Testis (tissue), 3 donors: ENCODE measurements around the gene NLRC5. TPM values are rescaled to one million over a fixed set of nuclear protein-coding genes. Genes with fewer than 3 reads are reported as not detected.

Experiments used
- DNase-seq: peaks from one replicate; pipeline ENCODE4 v3.0.0-alpha.2; 2019
- H3K27ac ChIP-seq, 2 donors: fragments of 200-600 bp; sonication (generic); one replicate each; pipeline ENCODE4 v1.5.1; 2019
- H3K27me3 ChIP-seq: fragments of 200-600 bp; sonication (generic); one replicate; pipeline ENCODE4 v1.5.1; 2019
- H3K36me3 ChIP-seq: fragments of 200-600 bp; sonication (generic); one replicate; pipeline ENCODE4 v1.5.1; 2017; ENCODE audit warnings: low read depth; ENCODE audit errors: missing control alignments
- H3K4me1 ChIP-seq: fragments of 200-600 bp; sonication (generic); one replicate; pipeline ENCODE4 v1.5.1; 2019
- H3K4me3 ChIP-seq, 2 donors: fragments of 200-600 bp; sonication (generic); one replicate each; pipeline ENCODE4 v1.5.1; 2017 to 2019
- H3K9me3 ChIP-seq: fragments of 200-600 bp; sonication (generic); one replicate; pipeline ENCODE4 v1.5.1; 2017
- POLR2A ChIP-seq: fragments of 450-650 bp; IDR thresholded peaks from one replicate; pipeline ENCODE4 v1.6.1; 2017; ENCODE audit warnings: antibody characterized with exemption, mild to moderate bottlenecking, moderate library complexity
- WGBS, 2 donors: methylation state at CpG; one replicate each; pipeline ENCODE4 v1.1.5; 2018; 5-methylcytosine and 5-hydroxymethylcytosine counted together
- intact Hi-C: fragments of 100-400 bp; cut with DNase I; formaldehyde crosslinking; loops from one replicate; pipeline ENCODE4 v1.15.1; 2023; ENCODE audit warnings: low total_unique reads
- polyA plus RNA-seq: library from polyadenylated mRNA; stranded (reverse); fragments of 350-450 nt; fragmentation: Illumina TruSeq; extraction: RNeasy Lipid Tissue Mini Kit (QIAGEN cat#74804); gene quantifications from one replicate; pipeline ENCODE4 v1.2.3, GENCODE V29; 2014; ENCODE audit warnings: low read depth, low replicate concordance; ENCODE audit not compliant: insufficient read depth
- total RNA-seq, 2 donors: library from RNA; depleted of rRNA; stranded (reverse); fragments of >200 nt; gene quantifications; one replicate each; pipeline ENCODE4 v1.2.3, GENCODE V29; 2016
- TF ChIP-seq, protein P1 (sequence below), 3 experiments: fragments of 450-650 bp in 2 of 3; fragments of 200-600 bp in 1 of 3; sonication (generic) in 1 of 3; IDR thresholded peaks; one replicate each; pipeline ENCODE4 v1.5.1; 2016 to 2019; ENCODE audit warnings: antibody characterized with exemption in 3 of 3, mild to moderate bottlenecking in 2 of 3, moderate library complexity in 1 of 3

The NLRC5 gene
- total and polyA plus RNA-seq, 3 donors from 2014 or later: 10.3 to 14.9 (median 12.0) TPM

DNA sequence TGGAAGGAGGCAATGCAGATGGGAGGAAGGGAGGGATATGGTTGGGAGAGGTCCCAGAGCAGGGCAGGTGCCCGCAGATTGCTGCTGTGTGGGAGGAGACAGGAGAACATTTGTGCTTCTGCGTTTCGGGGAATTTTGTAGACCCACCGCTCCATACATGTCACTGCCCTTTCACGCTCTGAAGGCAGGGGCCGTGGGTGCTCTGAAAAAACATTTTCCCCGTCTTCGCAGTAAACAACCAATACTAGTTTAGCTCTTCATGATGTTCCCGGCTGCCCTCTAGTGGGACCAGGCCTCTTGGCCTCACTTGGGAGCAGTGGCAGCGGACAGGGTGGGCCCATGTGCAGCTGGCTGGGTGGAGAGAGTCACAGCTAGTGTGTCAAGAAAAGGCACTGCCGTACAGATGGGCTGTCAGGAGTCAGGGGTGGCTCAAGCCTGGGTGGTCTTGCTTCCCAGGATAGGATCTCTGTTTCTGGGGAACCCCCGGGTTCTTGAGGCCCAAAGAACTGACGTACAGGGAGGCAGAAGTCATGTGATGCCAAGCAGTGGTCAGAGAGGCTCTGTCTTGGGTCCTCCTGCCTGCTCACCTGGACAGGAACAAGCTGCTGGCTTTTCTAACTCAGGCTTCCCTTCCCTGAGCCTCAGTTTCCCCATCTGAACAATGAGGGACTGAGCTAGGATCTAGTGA lies 56.5 kb downstream of the NLRC5 start:
- H3K4me1 ChIP-seq: peaks cover 5% of the 10 kb centered on the region

DNA sequence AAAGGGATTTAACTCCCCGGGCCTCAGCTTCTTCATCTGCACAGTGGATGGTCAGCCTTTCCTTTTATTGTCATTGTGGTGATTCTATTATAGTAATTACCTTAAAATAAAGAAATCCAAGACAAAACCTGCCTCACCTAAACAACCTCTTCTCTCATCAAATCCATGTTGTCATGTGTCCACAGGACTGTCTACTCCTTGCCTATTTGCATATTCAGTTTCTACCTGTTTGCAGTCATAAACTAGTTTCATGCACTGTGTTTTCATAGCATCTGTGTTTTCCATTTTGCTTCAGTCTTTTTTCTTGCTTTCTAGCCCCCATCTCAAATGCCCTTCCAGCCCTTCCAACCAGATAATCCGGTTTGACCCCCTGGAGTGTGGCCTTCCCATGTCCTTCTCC lies 58.7 kb downstream of the NLRC5 start:
- no peak overlapping the region for H3K27ac ChIP-seq
- 76 to 84% methylated on average over 2 of the region's 2 CpGs for WGBS, 2 donors
- H3K4me1 ChIP-seq: peaks cover 5% of the 10 kb centered on the region
- intact Hi-C loops: no loop called here
- no peak for TF ChIP-seq POLR2A
- TF ChIP-seq, protein P1, sequence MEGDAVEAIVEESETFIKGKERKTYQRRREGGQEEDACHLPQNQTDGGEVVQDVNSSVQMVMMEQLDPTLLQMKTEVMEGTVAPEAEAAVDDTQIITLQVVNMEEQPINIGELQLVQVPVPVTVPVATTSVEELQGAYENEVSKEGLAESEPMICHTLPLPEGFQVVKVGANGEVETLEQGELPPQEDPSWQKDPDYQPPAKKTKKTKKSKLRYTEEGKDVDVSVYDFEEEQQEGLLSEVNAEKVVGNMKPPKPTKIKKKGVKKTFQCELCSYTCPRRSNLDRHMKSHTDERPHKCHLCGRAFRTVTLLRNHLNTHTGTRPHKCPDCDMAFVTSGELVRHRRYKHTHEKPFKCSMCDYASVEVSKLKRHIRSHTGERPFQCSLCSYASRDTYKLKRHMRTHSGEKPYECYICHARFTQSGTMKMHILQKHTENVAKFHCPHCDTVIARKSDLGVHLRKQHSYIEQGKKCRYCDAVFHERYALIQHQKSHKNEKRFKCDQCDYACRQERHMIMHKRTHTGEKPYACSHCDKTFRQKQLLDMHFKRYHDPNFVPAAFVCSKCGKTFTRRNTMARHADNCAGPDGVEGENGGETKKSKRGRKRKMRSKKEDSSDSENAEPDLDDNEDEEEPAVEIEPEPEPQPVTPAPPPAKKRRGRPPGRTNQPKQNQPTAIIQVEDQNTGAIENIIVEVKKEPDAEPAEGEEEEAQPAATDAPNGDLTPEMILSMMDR (IDR thresholded peaks at IDR 0.05): no peak
- H3K27me3 ChIP-seq: no peaks in the 10 kb centered on the region
- no peaks in the 10 kb centered on the region for H3K9me3 ChIP-seq
- H3K4me3 ChIP-seq: no peak overlapping the region
- DNase-seq: no peak
- H3K36me3 ChIP-seq: no peaks in the 10 kb centered on the region

More for the DNA sequence above, 56.5 kb downstream of the NLRC5 start:
- Histone ChIP-seq H3K4me3 (no peak overlapping the region), H3K36me3 (no peaks in the 10 kb centered on the region), H3K9me3 (no peaks in the 10 kb centered on the region), H3K27me3 (no peaks in the 10 kb centered on the region), H3K27ac (no peak overlapping the region)
- TF ChIP-seq POLR2A: no peak
- TF ChIP-seq, protein P1 (IDR thresholded peaks at IDR 0.05): peak; percentile 8 to 63 (median 46)
- WGBS, 2 donors: 45 to 55% methylated on average over 11 to 13 of the region's 13 CpGs
- intact Hi-C loops: no loop called here
- DNase-seq: peak; percentile 85

GRCh38 chr16:57049678-57050077 lies 60.3 kb downstream of the NLRC5 start:
- peaks cover 5% of the 10 kb centered on the region for H3K4me1 ChIP-seq
- 91 to 95% methylated on average over 4 of the region's 4 CpGs for WGBS, 2 donors
- intact Hi-C loops: no loop called here
- no peak for DNase-seq
- no peak overlapping the region for H3K27ac ChIP-seq
- TF ChIP-seq, protein P1 (IDR thresholded peaks at IDR 0.05): no peak
- TF ChIP-seq POLR2A: no peak
- H3K9me3 ChIP-seq: no peaks in the 10 kb centered on the region
- H3K27me3 ChIP-seq: no peaks in the 10 kb centered on the region
- H3K4me3 ChIP-seq: no peak overlapping the region
- no peaks in the 10 kb centered on the region for H3K36me3 ChIP-seq

DNA sequence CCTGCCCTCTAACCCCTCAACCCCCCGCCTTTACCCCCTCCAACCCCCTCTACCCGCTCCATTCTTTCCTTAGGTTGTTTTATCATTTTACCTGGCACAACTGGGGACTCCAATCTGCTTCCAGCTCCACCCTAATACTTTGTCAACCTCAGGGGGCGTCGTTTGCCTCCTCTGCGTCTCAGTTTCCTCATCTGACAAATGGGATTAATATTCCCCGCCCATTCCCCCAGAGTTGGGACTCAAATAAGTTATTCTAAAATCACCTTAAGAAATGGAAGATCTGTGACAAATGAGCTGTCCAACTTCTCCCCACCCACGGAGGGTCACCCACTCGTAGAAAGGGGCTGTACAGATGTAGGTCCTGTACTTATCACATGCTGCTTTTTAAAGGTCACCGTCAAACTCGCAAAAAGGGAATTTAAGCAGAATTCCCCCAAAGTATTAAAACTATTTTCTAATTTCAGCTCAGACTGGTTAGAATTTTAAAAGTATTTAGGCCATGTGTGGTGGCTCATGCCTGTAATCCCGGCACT lies 62.4 kb downstream of the NLRC5 start:
- H3K4me1 ChIP-seq: no peaks in the 10 kb centered on the region
- no peak overlapping the region for H3K27ac ChIP-seq
- 92 to 93% methylated on average over 11 of the region's 11 CpGs for WGBS, 2 donors
- intact Hi-C loops: no loop called here
- H3K36me3 ChIP-seq: no peaks in the 10 kb centered on the region
- no peak for DNase-seq
- H3K4me3 ChIP-seq: no peak overlapping the region
- TF ChIP-seq, protein P1 (IDR thresholded peaks at IDR 0.05): no peak
- no peak for TF ChIP-seq POLR2A
- no peaks in the 10 kb centered on the region for H3K9me3 ChIP-seq
- no peaks in the 10 kb centered on the region for H3K27me3 ChIP-seq

DNA sequence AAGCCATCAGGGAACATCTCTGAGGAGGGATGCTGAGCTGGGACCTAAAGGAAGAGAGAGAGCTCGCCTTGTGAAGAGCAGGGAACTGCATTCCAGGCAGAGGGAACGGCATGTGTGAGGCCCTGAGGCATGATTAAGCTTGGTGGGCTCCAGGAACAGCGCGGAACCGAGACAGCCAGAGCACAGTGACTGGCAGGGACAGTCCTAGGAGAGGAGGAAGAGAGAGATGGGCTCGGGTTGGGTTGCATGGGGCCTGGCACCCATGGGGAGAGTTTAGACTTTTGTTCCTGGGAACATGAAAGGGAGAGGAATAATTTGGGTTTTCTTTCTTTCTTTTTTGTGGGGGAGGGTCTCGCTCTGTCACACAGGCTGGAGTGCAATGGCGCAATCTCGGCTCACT lies 63.8 kb downstream of the NLRC5 start:
- TF ChIP-seq POLR2A: no peak
- TF ChIP-seq, protein P1 (IDR thresholded peaks at IDR 0.05): no peak
- WGBS, 2 donors: 92 to 96% methylated on average over 9 of the region's 9 CpGs
- Histone ChIP-seq H3K9me3 (no peaks in the 10 kb centered on the region), H3K27ac (no peak overlapping the region), H3K4me1 (no peaks in the 10 kb centered on the region), H3K36me3 (no peaks in the 10 kb centered on the region), H3K4me3 (no peak overlapping the region), H3K27me3 (no peaks in the 10 kb centered on the region)
- intact Hi-C loops: no loop called here
- DNase-seq: no peak
